ENCODE measurements around the gene PHACTR1.

The PHACTR1 gene

GRCh38 chr6:12802440-12802839, 85.9 kb downstream of the PHACTR1 start:
- no peak for DNase-seq (ENCODE audit: low read depth in 2 of 2)

- DNase-seq (ENCODE audit: low read depth in 2 of 2): no peak
These were observed 86.9 kb downstream of the PHACTR1 start for GRCh38 chr6:12803486-12803885.

GRCh38 chr6:12804952-12805645, 88.5 kb downstream of the PHACTR1 start:
- no peak for DNase-seq (ENCODE audit: low read depth in 2 of 2)

- no peak for DNase-seq (ENCODE audit: low read depth in 2 of 2)
These were observed 89.6 kb downstream of the PHACTR1 start for GRCh38 chr6:12806136-12806535.

- no peak for DNase-seq (ENCODE audit: low read depth in 2 of 2)
These were observed 90.2 kb downstream of the PHACTR1 start for GRCh38 chr6:12806796-12807195.

- DNase-seq (ENCODE audit: low read depth in 2 of 2): no peak
These were observed 95.0 kb downstream of the PHACTR1 start for GRCh38 chr6:12811519-12811918.

GRCh38 chr6:12813321-12813720, 96.8 kb downstream of the PHACTR1 start:
- DNase-seq (ENCODE audit: low read depth in 2 of 2): no peak

GRCh38 chr6:12814015-12814414, 97.4 kb downstream of the PHACTR1 start:
- no peak for DNase-seq (ENCODE audit: low read depth in 2 of 2)

- no peak for DNase-seq (ENCODE audit: low read depth in 2 of 2)
These were observed 98.5 kb downstream of the PHACTR1 start for GRCh38 chr6:12815089-12815488.

GRCh38 chr6:12815884-12816600, 99.5 kb downstream of the PHACTR1 start:
- DNase-seq (ENCODE audit: low read depth in 2 of 2): no peak

- DNase-seq (ENCODE audit: low read depth in 2 of 2): no peak
These were observed 101.8 kb downstream of the PHACTR1 start for GRCh38 chr6:12818324-12818723.

- no peak for DNase-seq (ENCODE audit: low read depth in 2 of 2)
These were observed 107.3 kb downstream of the PHACTR1 start for GRCh38 chr6:12823847-12824246.

- no peak for DNase-seq (ENCODE audit: low read depth in 2 of 2)
These were observed 110.0 kb downstream of the PHACTR1 start for GRCh38 chr6:12826584-12826983.

GRCh38 chr6:12827921-12828320, 111.4 kb downstream of the PHACTR1 start:
- no peak for DNase-seq (ENCODE audit: low read depth in 2 of 2)

- no peak for DNase-seq (ENCODE audit: low read depth in 2 of 2)
These were observed 115.7 kb downstream of the PHACTR1 start for GRCh38 chr6:12832226-12832735.

GRCh38 chr6:12836009-12836408, 119.4 kb downstream of the PHACTR1 start:
- no peak for DNase-seq (ENCODE audit: low read depth in 2 of 2)

- DNase-seq (ENCODE audit: low read depth in 2 of 2): no peak
These were observed 125.1 kb downstream of the PHACTR1 start for GRCh38 chr6:12841619-12842018.

GRCh38 chr6:12842114-12842513, 125.5 kb downstream of the PHACTR1 start:
- no peak for DNase-seq (ENCODE audit: low read depth in 2 of 2)

GRCh38 chr6:12842658-12843057, 126.1 kb downstream of the PHACTR1 start:
- DNase-seq (ENCODE audit: low read depth in 2 of 2): no peak

- no peak for DNase-seq (ENCODE audit: low read depth in 2 of 2)
These were observed 128.0 kb downstream of the PHACTR1 start for GRCh38 chr6:12844284-12845223.

- no peak for DNase-seq (ENCODE audit: low read depth in 2 of 2)
These were observed 128.8 kb downstream of the PHACTR1 start for GRCh38 chr6:12845224-12846004.
